Neural cell (in vitro differentiated cells): Measurements from ENCODE around the gene CCDC43. TPM values are rescaled to one million over a fixed set of nuclear protein-coding genes. Genes with fewer than 3 reads are reported as not detected.
"Not testable (repeated sequence)": the region's sequence is repeated elsewhere in the genome, so short reads cannot be mapped to it uniquely, and the experiment has no call there.

Source experiments
- H2AFZ ChIP-seq: fragments of 200-600, 300-800 bp; sonication (generic), shearing (Covaris generic); 2 replicates; pipeline ENCODE4 v1.6.0; 2014; ENCODE audit warnings: low read depth, mild to moderate bottlenecking, antibody characterized with exemption, low read length, moderate library complexity
- H3F3A ChIP-seq: fragments of 200-600 bp; shearing (Covaris generic); 2 replicates; pipeline ENCODE4 v1.6.1; 2016; ENCODE audit warnings: mild to moderate bottlenecking, moderate library complexity, mixed read lengths, antibody characterized with exemption, low read length; ENCODE audit not compliant: insufficient read depth, poor library complexity, severe bottlenecking
- H3K27ac ChIP-seq: fragments of 200-600, 300-800 bp; sonication (generic), shearing (Covaris generic); 2 replicates; pipeline ENCODE4 v1.5.1; 2014; ENCODE audit warnings: mild to moderate bottlenecking, low read length, moderate library complexity
- H3K27me3 ChIP-seq: fragments of 300-800, 200-600 bp; sonication (generic), shearing (Covaris generic); 2 replicates; pipeline ENCODE4 v1.6.0; 2014; ENCODE audit warnings: mild to moderate bottlenecking, low read depth, low read length, moderate library complexity; ENCODE audit not compliant: insufficient read depth
- H3K36me3 ChIP-seq: fragments of 300-800, 200-600 bp; sonication (generic), shearing (Covaris generic); 2 replicates; pipeline ENCODE4 v1.5.1; 2014; ENCODE audit warnings: mild to moderate bottlenecking, antibody characterized with exemption, low read length, moderate library complexity; ENCODE audit not compliant: insufficient read depth
- H3K4me2 ChIP-seq: fragments of 300-800, 200-600 bp; sonication (generic), shearing (Covaris generic); 2 replicates; pipeline ENCODE4 v1.6.0; 2014; ENCODE audit warnings: mild to moderate bottlenecking, low read length
- H3K4me3 ChIP-seq: fragments of 300-800, 200-600 bp; sonication (generic), shearing (Covaris generic); 2 replicates; pipeline ENCODE4 v1.5.1; 2014; ENCODE audit warnings: mild to moderate bottlenecking, low read length, moderate library complexity
- H3K79me2 ChIP-seq: fragments of 200-600 bp; shearing (Covaris generic); replicated peaks from 2 replicates; pipeline ENCODE4 v1.6.0; 2014; ENCODE audit warnings: mild to moderate bottlenecking, low read length, moderate library complexity; ENCODE audit not compliant: insufficient read depth
- H3K9ac ChIP-seq: fragments of 300-800, 200-600 bp; sonication (generic), shearing (Covaris generic); 2 replicates; pipeline ENCODE4 v1.6.1; 2016; ENCODE audit warnings: mild to moderate bottlenecking, low read length, mixed read lengths
- H3K9me2 ChIP-seq: fragments of 200-600 bp; shearing (Covaris generic); 2 replicates; pipeline ENCODE4 v1.6.1; 2016; ENCODE audit warnings: mild to moderate bottlenecking, low read length, mixed read lengths; ENCODE audit not compliant: insufficient read depth
- H3K9me3 ChIP-seq: fragments of 200-600, 300-800 bp; sonication (generic), shearing (Covaris generic); 2 replicates; pipeline ENCODE4 v1.6.1; 2016; ENCODE audit warnings: mild to moderate bottlenecking, mixed run types, low read length, moderate library complexity, mixed read lengths
- H4K20me1 ChIP-seq: fragments of 200-600 bp; shearing (Covaris generic); 2 replicates; pipeline ENCODE4 v1.6.1; 2016; ENCODE audit warnings: mild to moderate bottlenecking, mixed run types; ENCODE audit not compliant: insufficient read depth
- CTCF ChIP-seq: fragments of 450-650 bp; IDR thresholded peaks from 2 replicates; pipeline ENCODE4 v1.5.1; 2014; ENCODE audit warnings: antibody characterized with exemption, mild to moderate bottlenecking, moderate library complexity; ENCODE audit not compliant: poor library complexity, severe bottlenecking
- EP300 ChIP-seq: fragments of 450-650 bp; conservative IDR thresholded peaks from 2 replicates; pipeline ENCODE4 v1.6.1; 2014; ENCODE audit warnings: antibody characterized with exemption, mild to moderate bottlenecking, moderate library complexity; ENCODE audit not compliant: poor library complexity, severe bottlenecking
- EZH2 ChIP-seq: fragments of 200-600, 300-800 bp; shearing (Covaris generic), sonication (generic); IDR thresholded peaks from 2 replicates; pipeline ENCODE4 v1.6.1; 2014; ENCODE audit warnings: antibody characterized with exemption, low read length, borderline replicate concordance, mild to moderate bottlenecking; ENCODE audit not compliant: insufficient read depth, poor library complexity, severe bottlenecking
- MXI1 ChIP-seq: fragments of 450-650 bp; conservative IDR thresholded peaks from 2 replicates; pipeline ENCODE4 v1.6.1; 2014; ENCODE audit warnings: antibody characterized with exemption, mild to moderate bottlenecking; ENCODE audit not compliant: poor library complexity, severe bottlenecking
- POLR2AphosphoS5 ChIP-seq: IDR thresholded peaks from 2 replicates; pipeline ENCODE4 v1.6.1; 2012
- RAD21 ChIP-seq: fragments of 450-650 bp; conservative IDR thresholded peaks from 2 replicates; pipeline ENCODE4 v1.6.1; 2014; ENCODE audit warnings: antibody characterized with exemption, mild to moderate bottlenecking, moderate library complexity
- SMC3 ChIP-seq: fragments of 450-650 bp; conservative IDR thresholded peaks from 2 replicates; pipeline ENCODE4 v1.6.1; 2014; ENCODE audit warnings: antibody characterized with exemption, mild to moderate bottlenecking, moderate library complexity; ENCODE audit not compliant: poor library complexity
- TAF1 ChIP-seq: IDR thresholded peaks from 2 replicates; pipeline ENCODE4 v1.6.1; 2012; ENCODE audit warnings: low read depth
- polyA plus RNA-seq: library from polyadenylated mRNA; depleted of rRNA; stranded (reverse); fragments of >200 nt; gene quantifications from 2 replicates; pipeline ENCODE4 v1.2.3, GENCODE V29; 2014
- TF ChIP-seq, protein P1 (sequence below): IDR thresholded peaks from 2 replicates; pipeline ENCODE4 v1.6.1; 2012; ENCODE audit warnings: borderline replicate concordance

The CCDC43 gene
- polyA plus RNA-seq, 1 donor from 2014 or later: 53.3 TPM

GRCh38 chr17:44636562-44636961 is 53.0 kb downstream of the CCDC43 start:
- no peaks in the 10 kb centered on the region for H3K79me2 ChIP-seq
- H3F3A ChIP-seq: no peaks in the 10 kb centered on the region
- H3K27me3 ChIP-seq: no peaks in the 10 kb centered on the region
- H3K4me3 ChIP-seq: no peak overlapping the region
- no peak overlapping the region for H2AFZ ChIP-seq
- no peaks in the 10 kb centered on the region for H3K36me3 ChIP-seq
- H3K4me2 ChIP-seq: no peak overlapping the region
- TF ChIP-seq CTCF (peak; percentile 77), MXI1 (no peak), SMC3 (peak; percentile 79), RAD21 (peak; percentile 84)
- H3K27ac ChIP-seq: no peak overlapping the region
- H3K9me3 ChIP-seq: no peaks in the 10 kb centered on the region
- H3K9ac ChIP-seq: no peak overlapping the region
- H4K20me1 ChIP-seq: no peaks in the 10 kb centered on the region
- H3K9me2 ChIP-seq: no peaks in the 10 kb centered on the region

GRCh38 chr17:44634401-44634800 is 55.2 kb downstream of the CCDC43 start:
- not testable (repeated sequence) for H3K4me3 ChIP-seq, H3K79me2 ChIP-seq, H3K9me2 ChIP-seq, H3K4me2 ChIP-seq, H3K9ac ChIP-seq, H3K27ac ChIP-seq, H3K36me3 ChIP-seq, H3K9me3 ChIP-seq, H2AFZ ChIP-seq, H4K20me1 ChIP-seq, H3K27me3 ChIP-seq, H3F3A ChIP-seq

GRCh38 chr17:44633998-44634397 is 55.6 kb downstream of the CCDC43 start:
- H3K36me3 ChIP-seq: no peaks in the 10 kb centered on the region
- TF ChIP-seq RAD21: no peak
- TF ChIP-seq, protein P1, sequence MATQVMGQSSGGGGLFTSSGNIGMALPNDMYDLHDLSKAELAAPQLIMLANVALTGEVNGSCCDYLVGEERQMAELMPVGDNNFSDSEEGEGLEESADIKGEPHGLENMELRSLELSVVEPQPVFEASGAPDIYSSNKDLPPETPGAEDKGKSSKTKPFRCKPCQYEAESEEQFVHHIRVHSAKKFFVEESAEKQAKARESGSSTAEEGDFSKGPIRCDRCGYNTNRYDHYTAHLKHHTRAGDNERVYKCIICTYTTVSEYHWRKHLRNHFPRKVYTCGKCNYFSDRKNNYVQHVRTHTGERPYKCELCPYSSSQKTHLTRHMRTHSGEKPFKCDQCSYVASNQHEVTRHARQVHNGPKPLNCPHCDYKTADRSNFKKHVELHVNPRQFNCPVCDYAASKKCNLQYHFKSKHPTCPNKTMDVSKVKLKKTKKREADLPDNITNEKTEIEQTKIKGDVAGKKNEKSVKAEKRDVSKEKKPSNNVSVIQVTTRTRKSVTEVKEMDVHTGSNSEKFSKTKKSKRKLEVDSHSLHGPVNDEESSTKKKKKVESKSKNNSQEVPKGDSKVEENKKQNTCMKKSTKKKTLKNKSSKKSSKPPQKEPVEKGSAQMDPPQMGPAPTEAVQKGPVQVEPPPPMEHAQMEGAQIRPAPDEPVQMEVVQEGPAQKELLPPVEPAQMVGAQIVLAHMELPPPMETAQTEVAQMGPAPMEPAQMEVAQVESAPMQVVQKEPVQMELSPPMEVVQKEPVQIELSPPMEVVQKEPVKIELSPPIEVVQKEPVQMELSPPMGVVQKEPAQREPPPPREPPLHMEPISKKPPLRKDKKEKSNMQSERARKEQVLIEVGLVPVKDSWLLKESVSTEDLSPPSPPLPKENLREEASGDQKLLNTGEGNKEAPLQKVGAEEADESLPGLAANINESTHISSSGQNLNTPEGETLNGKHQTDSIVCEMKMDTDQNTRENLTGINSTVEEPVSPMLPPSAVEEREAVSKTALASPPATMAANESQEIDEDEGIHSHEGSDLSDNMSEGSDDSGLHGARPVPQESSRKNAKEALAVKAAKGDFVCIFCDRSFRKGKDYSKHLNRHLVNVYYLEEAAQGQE: no peak
- TF ChIP-seq TAF1: no peak
- TF ChIP-seq CTCF: no peak
- TF ChIP-seq POLR2AphosphoS5: no peak
- no peak for TF ChIP-seq EP300
- TF ChIP-seq EZH2: no peak
- TF ChIP-seq MXI1: no peak
- no peak for TF ChIP-seq SMC3
- H3K4me2 ChIP-seq: no peak overlapping the region
- H3F3A ChIP-seq: no peaks in the 10 kb centered on the region
- H2AFZ ChIP-seq: no peak overlapping the region
- no peaks in the 10 kb centered on the region for H3K27me3 ChIP-seq
- no peaks in the 10 kb centered on the region for H3K9me3 ChIP-seq
- H3K9me2 ChIP-seq: no peaks in the 10 kb centered on the region
- no peaks in the 10 kb centered on the region for H3K79me2 ChIP-seq
- H3K9ac ChIP-seq: no peak overlapping the region
- no peaks in the 10 kb centered on the region for H4K20me1 ChIP-seq
- no peak overlapping the region for H3K27ac ChIP-seq
- no peak overlapping the region for H3K4me3 ChIP-seq
